Measurements from ENCODE around the gene PACRG.

Gene PACRG

GRCh38 chr6:163240556-163240955 is 512.8 kb downstream of the PACRG start:
- ATAC-seq: no peak
- TF ChIP-seq ZNF70 (CRISPR knock-in tag; IDR thresholded peaks at IDR 0.05): no peak

GRCh38 chr6:163241683-163242082 is 513.9 kb downstream of the PACRG start:
- no peak for TF ChIP-seq ZC3H10 (CRISPR knock-in tag; IDR thresholded peaks at IDR 0.05)
- no peak for TF ChIP-seq POU6F1 (CRISPR knock-in tag; IDR thresholded peaks at IDR 0.05; ENCODE audit: borderline replicate concordance, low read depth)
- no peak for TF ChIP-seq ZNF70 (CRISPR knock-in tag; IDR thresholded peaks at IDR 0.05)
- TF ChIP-seq TSHZ2 (CRISPR knock-in tag; IDR thresholded peaks at IDR 0.05): no peak
- TF ChIP-seq ZNF8 (CRISPR knock-in tag; IDR thresholded peaks at IDR 0.05): no peak
- no peak for TF ChIP-seq OSR1 (CRISPR knock-in tag; IDR thresholded peaks at IDR 0.05)
- TF ChIP-seq SNAI2 (CRISPR knock-in tag; IDR thresholded peaks at IDR 0.05): no peak
- no peak for TF ChIP-seq BACH2 (CRISPR knock-in tag; IDR thresholded peaks at IDR 0.05; ENCODE audit: borderline replicate concordance)
- TF ChIP-seq CSRNP3 (CRISPR knock-in tag; IDR thresholded peaks at IDR 0.05): no peak
- TF ChIP-seq ZNF565 (CRISPR knock-in tag; conservative IDR thresholded peaks at IDR 0.05; ENCODE audit: low read depth): no peak
- TF ChIP-seq ARNTL (CRISPR knock-in tag; IDR thresholded peaks at IDR 0.05; ENCODE audit: borderline replicate concordance, low read depth): no peak
- TF ChIP-seq RARB (CRISPR knock-in tag; IDR thresholded peaks at IDR 0.05): no peak
- no peak for ATAC-seq

GRCh38 chr6:163243083-163243482 is 515.3 kb downstream of the PACRG start:
- ATAC-seq: no peak
- TF ChIP-seq ZFP3 (CRISPR knock-in tag; IDR thresholded peaks at IDR 0.05) (no peak), ZNF565 (CRISPR knock-in tag; conservative IDR thresholded peaks at IDR 0.05; ENCODE audit: low read depth) (no peak), OSR1 (CRISPR knock-in tag; IDR thresholded peaks at IDR 0.05) (no peak), TSHZ2 (CRISPR knock-in tag; IDR thresholded peaks at IDR 0.05) (no peak), CSRNP3 (CRISPR knock-in tag; IDR thresholded peaks at IDR 0.05) (no peak), BACH2 (CRISPR knock-in tag; IDR thresholded peaks at IDR 0.05; ENCODE audit: borderline replicate concordance) (no peak), RARB (CRISPR knock-in tag; IDR thresholded peaks at IDR 0.05) (no peak), GLIS3 (CRISPR knock-in tag; IDR thresholded peaks at IDR 0.05) (no peak), TCF4 (CRISPR knock-in tag; IDR thresholded peaks at IDR 0.05; ENCODE audit: borderline replicate concordance) (no peak), ZNF70 (CRISPR knock-in tag; IDR thresholded peaks at IDR 0.05) (no peak), CREB5 (CRISPR knock-in tag; IDR thresholded peaks at IDR 0.05; ENCODE audit: low read depth) (no peak), ARNTL (CRISPR knock-in tag; IDR thresholded peaks at IDR 0.05; ENCODE audit: borderline replicate concordance, low read depth) (no peak), SNAI2 (CRISPR knock-in tag; IDR thresholded peaks at IDR 0.05) (no peak), PATZ1 (CRISPR knock-in tag; IDR thresholded peaks at IDR 0.05; ENCODE audit: borderline replicate concordance) (no peak), ISL1 (CRISPR knock-in tag; IDR thresholded peaks at IDR 0.05) (no peak), ESRRG (CRISPR knock-in tag; IDR thresholded peaks at IDR 0.05) (no peak)
